Stimulated activated CD4-positive, alpha-beta T cell treated with anti-CD3 and anti-CD28 coated beads, Interleukin-2, amount 100 ng/mL, for 4 hours (primary cell): ENCODE results near the gene DOK1.

Experiments
- DNase-seq: peaks from one replicate; pipeline ENCODE4 v3.0.0-alpha.2; 2020; ENCODE audit warnings: low read depth

DOK1 gene

GRCh38 chr2:74603282-74604000, 48.9 kb downstream of the DOK1 start:
- no peak for DNase-seq

DNA sequence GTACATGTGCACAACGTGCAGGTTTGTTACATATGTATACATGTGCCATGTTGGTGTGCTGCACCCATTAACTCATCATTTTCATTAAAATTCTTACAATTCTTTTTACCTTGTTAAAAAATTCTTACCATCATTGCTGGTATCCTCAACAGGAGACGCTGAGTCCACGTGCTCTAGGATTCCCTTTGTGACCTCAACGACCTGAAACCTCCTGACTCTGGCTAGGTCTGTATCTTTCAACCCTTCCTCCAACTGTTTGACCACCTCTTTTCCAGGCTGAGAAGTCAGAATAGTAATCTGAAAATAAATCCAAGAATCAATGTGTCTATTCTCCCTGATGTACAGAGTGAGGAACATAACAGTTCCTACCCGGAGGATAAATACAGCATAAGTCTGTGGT, 52.4 kb downstream of the DOK1 start:
- no peak for DNase-seq
